ENCODE results near the gene MLXIP. TPM values are rescaled to one million over a fixed set of nuclear protein-coding genes. Genes with fewer than 3 reads are reported as not detected.
A peak's percentile ranks its signal among the peaks of the same experiment; 100 is the strongest.
"Not testable (repeated sequence)": the region's sequence is repeated elsewhere in the genome, so short reads cannot be mapped to it uniquely, and the experiment has no call there.

MLXIP gene, protein sequence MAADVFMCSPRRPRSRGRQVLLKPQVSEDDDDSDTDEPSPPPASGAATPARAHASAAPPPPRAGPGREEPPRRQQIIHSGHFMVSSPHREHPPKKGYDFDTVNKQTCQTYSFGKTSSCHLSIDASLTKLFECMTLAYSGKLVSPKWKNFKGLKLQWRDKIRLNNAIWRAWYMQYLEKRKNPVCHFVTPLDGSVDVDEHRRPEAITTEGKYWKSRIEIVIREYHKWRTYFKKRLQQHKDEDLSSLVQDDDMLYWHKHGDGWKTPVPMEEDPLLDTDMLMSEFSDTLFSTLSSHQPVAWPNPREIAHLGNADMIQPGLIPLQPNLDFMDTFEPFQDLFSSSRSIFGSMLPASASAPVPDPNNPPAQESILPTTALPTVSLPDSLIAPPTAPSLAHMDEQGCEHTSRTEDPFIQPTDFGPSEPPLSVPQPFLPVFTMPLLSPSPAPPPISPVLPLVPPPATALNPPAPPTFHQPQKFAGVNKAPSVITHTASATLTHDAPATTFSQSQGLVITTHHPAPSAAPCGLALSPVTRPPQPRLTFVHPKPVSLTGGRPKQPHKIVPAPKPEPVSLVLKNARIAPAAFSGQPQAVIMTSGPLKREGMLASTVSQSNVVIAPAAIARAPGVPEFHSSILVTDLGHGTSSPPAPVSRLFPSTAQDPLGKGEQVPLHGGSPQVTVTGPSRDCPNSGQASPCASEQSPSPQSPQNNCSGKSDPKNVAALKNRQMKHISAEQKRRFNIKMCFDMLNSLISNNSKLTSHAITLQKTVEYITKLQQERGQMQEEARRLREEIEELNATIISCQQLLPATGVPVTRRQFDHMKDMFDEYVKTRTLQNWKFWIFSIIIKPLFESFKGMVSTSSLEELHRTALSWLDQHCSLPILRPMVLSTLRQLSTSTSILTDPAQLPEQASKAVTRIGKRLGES
- total RNA-seq, result 16.1 and 58.8 TPM in 2 replicates

DNA sequence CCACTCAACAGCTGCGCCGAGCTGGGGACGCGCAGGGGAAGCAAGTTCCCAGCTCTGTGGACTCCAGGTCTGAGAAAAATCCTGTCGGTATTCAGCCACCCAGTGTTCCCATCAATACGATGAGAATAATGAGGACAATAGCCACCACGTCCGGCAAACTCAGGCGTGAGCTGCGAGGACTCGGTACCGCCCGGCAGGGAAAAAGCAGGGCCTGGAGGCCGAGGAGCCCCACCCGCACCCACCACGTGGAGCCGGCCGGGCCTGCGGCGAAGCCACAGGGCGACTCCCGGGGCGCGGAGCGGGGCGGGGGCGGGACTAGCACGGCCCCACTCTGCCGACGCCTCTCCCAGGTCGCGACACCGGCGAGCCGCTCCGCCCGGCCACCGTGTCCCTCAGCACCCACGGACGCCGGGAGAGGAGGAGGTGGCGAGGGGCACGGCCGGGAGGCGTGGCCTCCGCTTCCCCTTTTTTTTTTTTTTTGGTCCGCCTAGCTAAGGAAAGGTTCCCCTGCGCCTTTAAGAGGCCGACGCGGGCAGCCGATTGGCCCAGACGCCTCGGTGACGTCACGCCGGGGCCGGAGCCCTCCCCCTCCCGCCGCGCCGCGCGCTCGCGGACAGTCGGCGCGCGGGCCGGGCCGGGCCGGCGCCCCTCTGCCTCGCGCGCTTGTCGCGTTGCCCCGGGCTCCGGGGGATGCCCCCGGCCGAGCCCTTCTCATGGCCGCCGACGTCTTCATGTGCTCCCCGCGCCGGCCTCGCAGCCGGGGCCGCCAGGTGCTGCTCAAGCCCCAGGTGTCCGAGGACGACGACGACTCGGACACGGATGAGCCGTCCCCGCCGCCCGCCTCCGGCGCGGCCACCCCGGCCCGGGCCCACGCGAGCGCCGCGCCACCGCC, at the start of gene MLXIP:
Gene MLXIP, plus strand, starts transcription at position 616 of the 892 bp plus-strand sequence. Its CDS starts 98 bp downstream, at position 714.
- DNase-seq (ENCODE audit: low read depth), result peak; percentile 78

DNA sequence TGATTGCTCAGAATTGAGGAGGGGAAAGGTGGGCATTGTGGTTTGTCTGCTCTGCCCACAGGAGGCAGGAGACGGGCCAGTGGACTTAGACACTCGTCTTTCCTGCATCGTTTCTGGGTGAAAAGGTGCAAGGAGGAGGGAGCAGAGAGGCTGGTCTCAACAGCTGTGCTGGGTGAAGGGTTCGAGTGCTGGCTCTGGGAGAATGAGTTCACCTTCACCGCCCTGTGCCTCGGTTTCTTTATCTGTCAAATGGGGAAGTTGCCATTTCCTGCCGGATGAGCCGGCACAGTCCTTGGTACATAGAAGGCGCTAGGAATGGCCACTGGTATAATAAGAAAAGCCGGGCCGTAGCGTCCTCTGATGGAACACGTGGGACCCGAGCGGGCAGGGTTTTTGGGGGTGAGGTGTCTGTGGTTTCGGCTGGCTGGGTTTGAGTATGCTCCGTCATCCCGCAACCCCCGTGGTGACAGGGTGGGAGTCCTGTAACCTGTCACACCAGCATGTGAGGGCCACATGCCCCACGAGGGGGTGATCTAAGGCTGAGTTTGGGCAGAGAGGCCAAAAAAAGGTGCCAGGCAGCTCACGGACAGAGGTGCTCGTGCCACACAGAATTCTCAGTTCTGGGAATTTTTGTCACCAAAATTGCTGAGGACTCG, 49.5 kb upstream of the MLXIP start:
- DNase-seq (ENCODE audit: low read depth), result no peak

DNA sequence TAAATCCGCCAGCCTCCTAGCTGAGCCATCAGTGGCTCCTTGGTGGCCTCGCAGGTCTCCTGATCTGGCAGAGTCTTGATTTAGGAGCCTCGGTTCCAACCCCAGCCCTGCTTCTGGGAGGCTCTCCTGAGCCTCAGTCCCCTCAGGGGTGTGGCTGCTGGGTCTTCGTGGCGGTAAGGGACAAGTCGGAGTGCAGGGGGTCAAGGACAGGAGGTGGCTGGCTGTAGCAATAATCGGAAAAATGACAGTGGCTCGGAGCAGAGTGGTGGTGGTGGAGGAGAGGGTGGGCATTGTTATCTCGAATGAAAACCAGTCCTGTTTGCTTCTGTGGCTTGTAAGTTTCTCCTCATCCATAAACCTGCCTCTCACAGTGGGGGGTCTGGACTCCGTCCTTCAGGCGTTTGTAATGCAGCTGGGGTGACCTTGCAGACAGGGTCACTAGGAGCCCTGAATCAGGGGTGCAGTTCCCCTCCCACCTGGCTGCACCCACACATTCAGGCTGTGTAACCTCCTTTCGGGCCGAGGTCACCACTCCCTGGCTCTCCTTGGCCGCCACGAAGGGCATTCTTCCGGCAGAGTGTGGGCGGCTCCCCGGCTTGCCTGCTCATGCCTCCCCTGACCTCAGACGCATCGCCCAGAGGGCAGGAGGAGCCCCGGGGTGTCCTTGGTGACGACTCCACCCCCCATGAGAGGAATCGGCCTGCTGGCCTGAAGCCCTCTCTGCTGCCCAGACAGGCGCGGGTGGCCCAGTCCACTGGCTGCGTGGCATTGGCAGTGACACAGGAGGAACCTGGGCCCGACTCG, 48.7 kb upstream of the MLXIP start:
- no peak for DNase-seq (ENCODE audit: low read depth)

DNA sequence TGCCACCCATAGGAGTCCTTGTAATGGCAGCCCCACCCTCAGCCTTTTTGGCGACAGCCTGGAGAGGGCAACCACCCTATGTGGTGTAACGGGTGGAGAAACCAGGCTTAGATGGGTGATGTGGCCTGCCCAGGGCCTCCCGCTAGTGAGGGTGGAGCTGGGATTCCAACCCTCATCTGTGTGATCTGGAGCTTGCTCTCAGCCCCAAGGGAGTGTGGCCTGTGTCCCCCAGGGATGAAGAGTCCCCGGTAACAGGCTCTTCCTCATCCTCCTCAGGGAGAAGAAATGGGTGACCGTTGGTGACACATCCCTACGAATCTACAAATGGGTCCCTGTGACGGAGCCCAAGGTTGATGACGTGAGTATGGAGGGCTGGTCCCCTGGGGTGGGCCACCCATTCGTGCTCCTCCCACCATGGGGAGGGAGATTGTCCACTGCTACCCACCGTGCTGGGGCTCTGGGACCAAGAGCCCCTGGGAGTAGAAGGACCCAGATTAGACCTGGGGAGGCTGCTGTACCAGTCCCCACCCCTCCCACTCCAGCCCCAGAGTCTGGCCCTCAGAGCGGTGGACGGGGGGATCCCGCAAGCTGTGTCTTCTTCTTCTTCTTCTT, 48.0 kb upstream of the MLXIP start:
- DNase-seq (ENCODE audit: low read depth), result no peak

DNA sequence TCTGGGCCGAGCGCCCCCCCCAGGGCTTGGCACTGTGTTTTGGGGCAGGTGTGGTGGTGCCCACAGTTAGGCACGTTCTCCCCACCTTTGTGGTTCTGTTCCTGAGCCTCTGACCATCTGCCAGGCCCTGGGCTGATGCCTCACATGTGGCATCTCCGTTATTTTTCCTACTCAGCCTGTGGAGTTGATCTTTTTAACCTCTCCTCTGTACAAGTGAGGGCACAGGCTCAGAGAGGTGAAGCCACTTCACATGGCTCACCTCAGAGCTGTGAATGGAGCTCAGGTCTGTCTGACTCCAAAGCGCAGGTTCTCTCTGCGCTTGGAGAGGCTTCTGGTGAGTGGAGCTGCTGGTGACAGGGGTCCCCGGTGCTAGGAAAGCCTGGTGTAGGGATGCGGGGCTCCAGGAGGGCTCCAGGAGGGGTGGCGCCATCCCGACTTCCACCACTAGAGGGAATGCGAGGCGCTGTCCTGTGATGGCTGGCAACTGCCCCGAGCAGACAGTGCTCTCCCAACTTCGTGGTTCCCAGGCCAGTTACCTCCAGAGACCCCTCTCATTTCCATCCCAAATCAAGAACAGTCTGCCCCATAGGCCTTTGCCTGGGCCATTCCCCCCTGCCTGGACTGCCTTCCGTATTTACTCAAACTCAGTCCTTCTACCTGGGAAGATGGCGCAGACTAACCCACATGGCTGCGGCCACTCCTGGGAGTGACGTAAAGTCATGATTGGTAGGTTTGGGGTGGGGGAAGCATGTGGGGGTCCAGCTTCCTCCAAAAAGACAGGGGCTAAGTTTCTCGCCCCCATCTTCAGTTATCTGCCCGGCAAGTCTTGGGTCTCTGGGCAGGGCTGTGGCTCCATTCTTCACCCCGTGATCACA, 47.0 kb upstream of the MLXIP start:
- DNase-seq (ENCODE audit: low read depth), result no peak

DNA sequence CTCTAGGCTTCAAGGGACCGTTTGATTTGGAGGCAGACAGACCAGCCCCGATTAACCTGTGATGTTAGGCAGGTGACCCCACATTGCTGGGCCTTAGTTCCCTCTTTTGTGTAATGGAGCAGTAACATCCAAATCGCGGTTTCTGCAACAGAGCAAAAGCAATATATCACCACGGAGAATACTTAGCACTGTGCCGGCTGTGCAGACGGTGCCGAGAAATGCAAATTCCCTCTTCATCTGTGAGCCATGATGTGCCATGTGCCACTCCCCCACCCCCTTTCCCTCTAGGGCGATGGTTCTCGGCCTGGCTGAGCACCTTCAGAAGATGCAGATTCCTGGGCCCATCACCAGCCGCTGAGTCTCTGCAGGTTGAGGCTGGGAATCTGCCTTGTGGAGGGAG, 46.0 kb upstream of the MLXIP start:
- no peak for DNase-seq (ENCODE audit: low read depth)

DNA sequence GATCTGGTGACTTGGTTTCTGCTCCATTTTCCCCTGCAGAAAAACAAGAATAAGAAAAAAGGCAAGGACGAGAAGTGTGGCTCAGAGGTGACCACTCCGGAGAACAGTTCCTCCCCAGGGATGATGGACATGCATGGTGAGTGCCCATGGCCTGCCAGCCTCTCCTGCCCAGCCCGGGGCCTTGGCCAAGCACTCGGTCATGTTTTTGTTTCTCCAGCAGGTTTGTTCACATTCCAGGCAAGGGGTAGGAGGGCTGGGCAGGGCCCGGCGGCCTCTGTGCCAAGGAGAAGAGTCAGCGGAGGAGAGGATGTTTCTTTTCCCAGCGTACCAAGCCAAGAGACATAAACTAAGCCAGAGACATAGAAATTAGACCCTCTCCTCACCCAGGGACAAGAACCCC, 43.3 kb upstream of the MLXIP start:
- DNase-seq (ENCODE audit: low read depth), result no peak

DNA sequence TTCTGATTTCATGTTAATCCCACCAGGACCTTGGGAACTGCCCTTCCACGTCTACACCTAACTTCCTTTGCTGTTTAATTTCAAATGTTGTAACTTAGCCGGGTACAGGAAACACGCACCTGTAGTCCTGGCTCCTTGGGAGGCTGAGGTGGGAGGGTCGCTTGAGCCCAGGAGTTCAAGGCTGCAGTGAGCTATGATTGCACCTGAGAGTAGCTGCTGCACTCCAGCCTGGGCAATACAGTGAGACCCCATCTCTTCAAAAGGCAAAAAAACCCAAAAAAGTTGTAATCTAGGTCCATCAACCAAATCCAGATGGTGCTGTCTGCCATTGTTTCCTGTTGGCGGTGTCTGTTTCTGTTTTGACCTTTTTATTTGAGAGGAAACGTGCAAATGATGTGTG, 42.4 kb upstream of the MLXIP start:
- DNase-seq (ENCODE audit: low read depth), result no peak

DNA sequence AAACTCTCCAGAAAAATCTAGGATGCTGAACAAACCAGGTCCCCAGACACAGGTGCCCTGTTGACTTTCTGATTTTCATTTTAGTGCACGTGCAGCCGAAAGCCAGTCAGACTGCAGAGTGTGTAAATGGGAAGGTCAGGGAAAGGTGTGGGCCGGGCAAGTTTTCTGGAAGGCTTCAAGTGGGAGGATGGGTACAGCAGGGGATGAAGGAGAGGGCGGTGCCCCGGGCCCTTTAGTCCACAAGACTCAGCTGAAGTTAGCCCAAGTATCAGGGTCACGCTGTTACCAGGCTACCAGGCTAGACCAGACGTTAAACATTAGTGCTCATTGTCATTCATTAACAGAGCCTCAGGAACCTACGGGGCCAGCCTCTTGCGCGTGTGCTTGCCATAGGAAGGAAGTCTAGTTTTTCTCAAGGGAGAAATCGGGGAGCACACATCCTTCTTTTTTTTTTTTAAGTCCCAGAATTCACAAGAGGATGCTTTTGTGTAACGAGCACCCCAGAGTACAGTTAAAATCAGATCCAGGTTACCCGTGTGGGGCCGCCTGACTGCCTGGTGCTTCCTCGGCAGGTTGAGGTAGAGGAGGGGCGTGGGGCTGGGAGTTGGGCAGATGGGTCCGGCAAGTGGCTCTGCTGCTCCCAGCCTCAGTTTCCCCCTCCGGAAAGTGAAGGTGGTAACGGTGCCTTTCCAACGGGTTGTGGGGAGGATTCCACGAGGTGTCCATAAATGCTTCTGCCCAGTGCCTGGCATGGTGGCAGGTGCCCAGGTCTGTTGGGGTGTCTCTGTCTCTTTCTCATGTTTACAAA, 37.8 kb upstream of the MLXIP start:
- DNase-seq (ENCODE audit: low read depth), result peak; percentile 98

DNA sequence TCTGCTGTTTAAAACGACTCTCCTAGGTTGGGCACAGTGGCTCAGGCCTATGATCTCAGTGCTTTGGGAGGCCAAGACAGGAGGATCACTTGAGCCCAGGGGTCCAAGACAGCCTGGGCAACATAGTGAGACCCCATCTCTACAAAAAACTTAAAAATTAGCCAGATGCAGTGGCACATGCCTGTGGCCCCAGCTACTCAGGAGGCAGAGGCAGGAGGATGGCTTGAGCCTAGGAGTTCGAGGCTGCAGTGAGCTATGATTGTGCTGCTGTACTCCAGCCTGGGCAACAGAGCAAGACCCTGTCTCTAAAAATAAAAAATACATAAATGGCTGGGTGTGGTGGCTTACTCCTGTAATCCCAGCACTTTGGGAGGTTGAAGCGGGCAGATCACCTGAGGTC, 37.1 kb upstream of the MLXIP start:
- not testable (repeated sequence) for DNase-seq (ENCODE audit: low read depth)

DNA sequence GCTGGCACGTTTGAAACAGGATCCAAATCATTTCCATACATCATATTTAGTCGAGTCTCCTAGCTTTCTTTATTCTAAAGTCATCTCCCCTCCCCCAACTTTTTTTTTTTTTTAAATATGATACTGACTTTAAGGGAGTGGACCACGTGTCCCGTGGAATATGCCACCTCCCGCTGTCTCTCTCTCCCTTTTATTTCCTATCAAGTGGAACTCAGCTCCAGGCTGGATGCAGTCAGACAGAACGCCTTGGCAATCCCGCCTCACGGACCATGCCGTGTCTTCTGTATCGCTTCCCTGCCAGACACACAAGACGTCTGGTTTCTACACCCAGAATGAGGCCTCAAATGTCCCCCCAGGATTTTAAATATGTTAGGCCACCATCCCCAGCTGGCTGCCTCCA, 35.6 kb upstream of the MLXIP start:
- peak; percentile 42 for DNase-seq (ENCODE audit: low read depth)

DNA sequence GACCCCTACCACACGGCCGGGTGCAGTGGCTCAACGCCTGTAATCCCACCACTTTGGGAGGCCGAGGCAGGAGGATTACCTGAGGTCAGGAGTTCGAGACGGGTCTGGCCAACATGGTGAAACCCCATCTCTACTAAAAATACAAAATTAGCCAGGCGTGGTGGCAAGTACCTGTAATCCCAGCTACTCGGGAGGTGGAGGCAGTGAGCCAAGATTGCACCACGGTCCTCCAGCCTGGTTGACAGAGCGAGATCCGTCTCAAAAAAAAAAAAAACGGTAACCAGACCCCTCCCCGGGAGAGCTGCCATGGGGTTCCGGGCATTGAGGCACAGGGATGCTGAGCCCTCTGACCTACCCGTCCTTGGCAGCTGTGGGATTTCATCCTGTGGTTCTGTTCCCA, 35.1 kb upstream of the MLXIP start:
- no peak for DNase-seq (ENCODE audit: low read depth)

DNA sequence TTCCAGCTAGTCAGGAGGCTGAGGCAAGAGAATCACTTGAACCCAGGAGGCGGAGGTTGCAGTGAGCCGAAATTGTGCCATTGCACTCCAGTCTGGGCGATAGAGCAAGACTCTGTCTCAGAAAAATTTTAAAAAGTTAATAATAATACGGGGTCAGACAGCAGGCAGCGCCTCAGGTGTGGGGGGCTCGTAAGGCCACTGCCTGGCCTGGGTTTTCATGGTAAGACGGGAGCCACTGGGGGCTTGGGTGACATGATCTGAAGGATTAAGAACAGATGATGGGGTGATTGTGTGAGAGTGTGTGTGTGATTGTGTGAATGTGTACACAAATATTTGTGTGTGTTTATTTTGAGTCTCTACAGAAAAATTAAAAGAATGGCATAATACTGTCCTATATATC, 33.3 kb upstream of the MLXIP start:
- DNase-seq (ENCODE audit: low read depth), result no peak

DNA sequence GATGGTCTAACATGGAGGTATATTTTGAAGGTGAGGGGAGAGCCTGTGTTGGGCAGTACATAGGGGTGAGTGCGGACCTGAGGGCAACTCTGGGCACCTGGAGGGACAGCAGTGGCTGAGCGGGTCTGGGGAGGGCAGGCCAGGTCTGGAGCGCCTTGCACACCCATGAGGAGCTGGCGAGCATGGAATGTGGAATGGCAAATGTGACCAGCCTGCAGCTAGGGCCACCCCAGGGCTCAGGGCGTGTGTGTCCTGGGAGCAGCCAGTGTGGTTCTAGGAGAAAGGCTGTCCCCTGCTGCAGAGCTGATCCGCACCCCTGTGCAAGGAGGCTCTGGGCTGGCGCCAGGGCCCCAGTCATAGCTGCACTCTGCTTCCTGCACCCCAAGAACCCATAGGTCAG, 32.4 kb upstream of the MLXIP start:
- DNase-seq (ENCODE audit: low read depth), result no peak

DNA sequence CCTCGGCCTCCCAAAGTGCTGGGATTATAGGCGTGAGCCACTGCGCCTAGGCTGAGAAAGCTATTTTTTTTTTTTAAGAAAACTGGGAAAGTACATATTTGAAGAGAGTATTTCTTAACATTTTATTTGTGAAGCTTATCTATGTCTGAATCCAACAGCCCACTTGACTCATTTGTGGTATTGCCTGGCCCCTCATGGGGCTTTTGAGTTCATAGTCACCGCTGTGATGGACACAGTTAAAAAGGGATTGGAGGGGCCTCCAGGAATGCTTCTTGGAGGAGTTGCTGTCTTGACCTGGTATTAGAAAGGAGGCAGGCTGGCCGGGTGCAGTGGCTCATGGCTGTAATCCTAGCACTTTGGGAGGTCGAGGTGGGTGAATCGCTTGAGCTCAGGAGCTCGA, 30.4 kb upstream of the MLXIP start:
- DNase-seq (ENCODE audit: low read depth), result no peak

DNA sequence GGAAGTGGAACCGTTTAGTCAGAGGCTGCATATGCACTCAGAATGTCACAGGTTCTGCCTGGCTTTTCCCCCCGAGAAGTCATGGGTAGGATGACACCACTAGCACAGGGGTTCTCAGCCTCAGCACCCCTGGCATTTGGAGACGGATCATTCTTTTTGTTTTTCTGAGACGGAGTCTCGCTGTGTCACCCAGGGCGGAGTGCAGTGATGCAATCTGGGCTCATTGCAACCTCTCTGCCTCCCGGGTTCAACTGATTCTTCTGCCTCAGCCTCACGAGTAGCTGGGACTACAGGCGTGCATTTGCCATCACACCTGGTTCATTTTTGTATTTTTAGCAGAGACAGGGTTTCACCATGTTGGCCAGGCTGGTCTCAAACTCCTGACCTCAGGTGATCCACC, 28.7 kb upstream of the MLXIP start:
- DNase-seq (ENCODE audit: low read depth), result no peak

DNA sequence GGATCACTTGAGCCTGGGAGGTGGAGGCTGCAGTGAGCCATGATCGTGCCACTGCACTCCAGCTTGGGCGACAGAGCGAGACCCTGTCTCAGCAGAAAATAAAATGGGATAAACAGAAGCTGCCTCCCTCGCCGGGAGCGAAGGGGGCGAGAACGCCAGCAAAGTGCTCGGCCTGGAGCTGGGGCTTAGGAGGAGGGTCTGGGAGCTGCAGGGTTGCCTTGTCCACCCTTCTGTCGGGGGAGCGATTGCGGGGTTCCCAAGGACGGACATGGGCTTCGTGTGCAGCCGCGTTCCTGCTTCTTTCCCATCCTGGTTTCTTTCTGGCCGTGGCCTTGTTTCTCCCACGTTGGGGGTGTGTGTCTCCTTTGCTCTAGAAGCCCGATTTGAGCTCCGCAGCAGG, 27.9 kb upstream of the MLXIP start:
- DNase-seq (ENCODE audit: low read depth), result no peak

DNA sequence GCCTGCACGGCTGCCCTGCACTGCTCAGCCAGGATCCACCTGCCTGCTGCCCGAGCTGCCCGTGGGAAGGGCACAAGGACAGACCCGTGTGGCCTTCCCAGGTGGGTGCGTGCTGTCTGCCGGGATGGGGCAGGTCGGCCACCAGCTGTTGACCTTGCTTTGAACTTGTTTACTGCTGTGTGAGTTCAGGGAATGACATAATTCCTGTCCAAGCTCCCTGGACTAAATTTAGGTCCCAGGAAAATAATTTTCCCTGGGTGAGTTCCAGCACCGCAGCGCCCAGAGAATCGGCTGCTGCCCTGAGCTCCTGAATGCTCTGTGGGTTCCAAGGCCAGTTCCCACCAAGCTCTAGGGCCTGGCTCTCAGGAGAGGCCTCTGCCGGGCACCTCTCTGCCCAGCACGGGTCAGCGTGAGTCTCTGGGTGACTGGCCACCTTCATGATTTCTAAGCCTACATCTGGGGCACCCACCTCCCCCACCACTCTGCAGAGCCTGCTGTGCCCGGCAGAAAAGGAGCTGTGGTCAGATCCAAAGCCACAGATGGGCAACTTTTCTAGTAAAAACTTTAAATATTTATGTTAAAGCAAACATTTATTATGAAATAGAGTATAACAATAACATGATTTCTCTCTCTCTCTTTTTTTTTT, 27.2 kb upstream of the MLXIP start:
- no peak for DNase-seq (ENCODE audit: low read depth)
